HAP-1 (cell line): Measurements from ENCODE around the gene NUP98.

Source experiments
- DNase-seq, 2 experiments: peaks; one replicate each; pipeline ENCODE4 v3.0.0-alpha.2; 2016 to 2020; ENCODE audit warnings: low spot score in 2 of 2
- H3K27me3 ChIP-seq: fragments of 250-450 bp; sonication (Bioruptor Pico); 2 replicates; pipeline ENCODE4 v1.5.1; 2020; ENCODE audit warnings: low read depth, mild to moderate bottlenecking, moderate library complexity
- H3K36me3 ChIP-seq: fragments of 250-450 bp; sonication (Bioruptor Pico); replicated peaks from 2 replicates; pipeline ENCODE4 v1.5.1; 2020; ENCODE audit warnings: mild to moderate bottlenecking
- H3K4me1 ChIP-seq: fragments of 250-450 bp; sonication (Bioruptor Pico); 2 replicates; pipeline ENCODE4 v1.5.1; 2020; ENCODE audit warnings: mild to moderate bottlenecking
- H3K4me3 ChIP-seq: fragments of 250-450 bp; sonication (Bioruptor Pico); 2 replicates; pipeline ENCODE4 v1.5.1; 2020; ENCODE audit warnings: mild to moderate bottlenecking, moderate library complexity
- H3K9me3 ChIP-seq: fragments of 250-450 bp; sonication (Bioruptor Pico); 2 replicates; pipeline ENCODE4 v1.5.1; 2020; ENCODE audit warnings: mild to moderate bottlenecking, moderate library complexity
- in situ Hi-C: fragments of 300-500 bp; cut with MboI; formaldehyde crosslinking; loops from 3 replicates; pipeline ENCODE4 v1.14.3; 2020; ENCODE audit warnings: low sequenced_read_pairs, inconsistent platforms, mixed read lengths

NUP98 gene

DNA sequence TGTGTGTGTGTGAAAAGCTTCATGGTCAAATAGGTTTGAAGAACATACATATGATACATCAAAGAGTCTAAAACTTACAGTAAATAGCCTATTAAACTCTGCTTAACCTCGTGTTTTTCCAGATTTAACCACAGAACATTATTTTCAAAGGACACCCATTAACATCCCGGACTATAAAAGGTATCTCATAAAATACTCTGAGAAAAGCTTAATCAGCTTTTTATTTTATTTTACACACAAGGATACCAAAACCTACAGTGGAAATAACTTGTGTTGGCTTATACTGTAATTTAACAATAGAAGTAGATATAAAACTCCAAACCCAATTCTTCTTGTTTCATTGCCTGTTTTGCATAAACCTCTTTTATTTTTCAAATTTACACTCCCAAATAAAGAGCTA is 76.4 kb downstream of the NUP98 start:
- peaks cover 91% of the 10 kb centered on the region for H3K36me3 ChIP-seq
- in situ Hi-C loops, result no loop called here

DNA sequence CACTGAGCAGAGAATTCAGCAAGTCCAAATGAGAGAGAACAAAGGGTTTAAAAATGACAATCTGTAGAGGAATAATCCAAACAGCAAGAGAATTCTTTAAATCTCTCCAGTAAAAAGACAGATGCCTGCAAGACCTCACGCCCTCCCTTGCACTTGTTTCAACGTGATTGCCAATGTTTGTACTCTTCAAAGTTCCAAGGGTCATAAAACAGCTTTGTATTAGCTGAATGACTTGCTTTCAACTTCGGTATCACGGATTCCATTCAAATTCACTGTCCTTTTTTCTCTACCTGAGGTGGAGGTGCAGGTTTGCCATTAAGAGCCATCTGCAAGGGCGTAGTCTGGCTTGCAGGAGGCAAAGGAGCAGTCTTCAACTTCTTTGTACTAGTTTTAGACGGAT is 85.1 kb downstream of the NUP98 start:
- no peak for DNase-seq
- peaks cover 79% of the 10 kb centered on the region for H3K36me3 ChIP-seq
- no peak overlapping the region for H3K4me3 ChIP-seq
- no peaks in the 10 kb centered on the region for H3K27me3 ChIP-seq
- in situ Hi-C loops, result no loop called here
- H3K9me3 ChIP-seq, result no peaks in the 10 kb centered on the region
- no peaks in the 10 kb centered on the region for H3K4me1 ChIP-seq

More for the DNA sequence above, 76.4 kb downstream of the NUP98 start:
- Histone ChIP-seq H3K4me1 (no peaks in the 10 kb centered on the region), H3K9me3 (no peaks in the 10 kb centered on the region), H3K4me3 (no peak overlapping the region), H3K27me3 (no peaks in the 10 kb centered on the region)
- DNase-seq, result peak in 1 of 2 experiments; percentile 49

GRCh38 chr11:3710485-3711259 is 86.7 kb downstream of the NUP98 start:
- Histone ChIP-seq H3K36me3 (peaks cover 76% of the 10 kb centered on the region), H3K4me1 (no peaks in the 10 kb centered on the region), H3K27me3 (no peaks in the 10 kb centered on the region), H3K4me3 (no peak overlapping the region), H3K9me3 (no peaks in the 10 kb centered on the region)
- DNase-seq, result no peak
- in situ Hi-C loops, result no loop called here

DNA sequence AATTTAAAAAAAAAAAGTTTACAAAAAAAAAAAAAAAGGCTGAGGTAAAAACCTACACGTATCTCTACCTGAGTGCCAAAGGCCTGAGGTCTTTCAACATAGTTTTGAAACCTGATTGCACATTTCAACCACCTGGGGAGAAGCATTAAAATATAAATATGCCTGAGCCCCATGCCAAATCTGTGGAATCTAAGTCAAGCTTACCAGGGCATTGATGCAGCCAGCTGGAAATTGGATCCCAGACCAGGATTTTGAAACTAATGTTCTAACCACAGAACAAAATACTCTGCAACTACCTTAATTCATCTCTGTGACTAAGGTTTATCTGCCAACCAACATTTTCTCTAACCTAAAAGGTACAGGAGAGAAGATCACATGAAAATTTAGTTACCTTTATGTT is 87.4 kb downstream of the NUP98 start:
- DNase-seq, result no peak
- Histone ChIP-seq H3K9me3 (no peaks in the 10 kb centered on the region), H3K4me3 (no peak overlapping the region), H3K36me3 (peaks cover 79% of the 10 kb centered on the region), H3K27me3 (no peaks in the 10 kb centered on the region), H3K4me1 (no peaks in the 10 kb centered on the region)
- in situ Hi-C loops, result loop anchor here (10.0 kb wide), 1 partner anchor 55 kb away; no protein-coding TSS in a partner anchor

DNA sequence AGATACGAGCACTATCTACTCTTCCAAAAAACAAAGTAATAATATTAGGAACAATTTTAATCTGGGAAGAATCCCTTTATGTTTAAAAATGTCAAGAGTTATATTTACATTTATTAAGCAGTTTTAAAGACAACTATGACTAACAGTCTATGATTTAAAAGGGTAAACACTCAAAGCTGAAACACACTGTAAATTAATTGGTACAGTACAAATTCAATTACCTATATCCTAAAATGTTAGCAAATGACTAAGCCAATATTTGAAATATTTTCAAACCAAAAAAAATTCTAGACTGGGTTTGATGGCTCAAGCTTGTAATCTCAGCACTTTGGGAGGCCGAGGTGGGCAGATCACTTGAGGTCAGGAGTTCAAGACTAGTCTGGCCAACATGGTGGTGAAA is 90.2 kb downstream of the NUP98 start:
- in situ Hi-C loops, result loop anchor here (10.0 kb wide), 1 partner anchor 58 kb away; no protein-coding TSS in a partner anchor
- no peak for DNase-seq
- Histone ChIP-seq H3K4me3 (no peak overlapping the region), H3K27me3 (no peaks in the 10 kb centered on the region), H3K4me1 (no peaks in the 10 kb centered on the region), H3K9me3 (no peaks in the 10 kb centered on the region), H3K36me3 (peaks cover 79% of the 10 kb centered on the region)

DNA sequence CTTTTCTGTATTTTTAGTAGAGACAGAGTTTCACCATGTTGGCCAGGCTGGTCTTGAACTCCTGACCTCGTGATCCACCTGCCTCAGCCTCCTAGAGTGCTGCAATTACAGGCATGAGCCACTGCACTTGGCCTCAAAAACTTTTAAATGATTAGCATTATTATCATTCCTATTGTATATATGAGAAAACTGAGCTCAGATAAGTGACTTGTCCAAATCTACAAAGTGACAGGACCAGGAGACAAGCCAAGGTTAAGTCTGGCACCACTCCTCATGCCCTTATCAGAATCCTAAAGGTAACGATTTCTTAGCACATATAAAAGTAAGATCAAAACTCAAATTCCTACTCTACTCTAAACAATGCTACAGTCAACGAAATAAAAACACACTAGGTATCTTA is 94.0 kb downstream of the NUP98 start:
- H3K27me3 ChIP-seq, result no peaks in the 10 kb centered on the region
- H3K9me3 ChIP-seq, result no peaks in the 10 kb centered on the region
- H3K4me3 ChIP-seq, result no peak overlapping the region
- H3K36me3 ChIP-seq, result peaks cover 80% of the 10 kb centered on the region
- in situ Hi-C loops, result loop anchor here (10.0 kb wide), 1 partner anchor 61 kb away; no protein-coding TSS in a partner anchor
- DNase-seq, result no peak
- no peaks in the 10 kb centered on the region for H3K4me1 ChIP-seq

DNA sequence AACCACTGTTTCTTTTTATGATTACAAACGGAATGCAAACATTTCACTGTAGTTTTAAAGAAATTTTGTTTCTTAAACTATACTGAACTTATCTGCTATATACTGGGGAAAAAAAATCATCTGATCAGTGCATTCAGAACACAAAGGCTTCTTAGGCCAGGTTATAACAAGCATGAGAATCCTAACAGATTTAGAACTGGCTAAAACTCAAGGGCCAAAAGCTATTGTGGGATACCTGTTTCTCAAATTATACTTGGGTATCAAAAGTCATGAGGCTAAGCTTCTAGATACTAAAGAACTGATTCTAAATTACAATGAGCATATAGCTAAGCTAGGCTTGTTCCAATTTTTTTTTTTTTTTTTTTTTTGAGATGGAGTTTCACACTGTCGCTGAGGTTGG is 96.4 kb downstream of the NUP98 start:
- Histone ChIP-seq H3K4me1 (no peaks in the 10 kb centered on the region), H3K4me3 (no peak overlapping the region), H3K27me3 (no peaks in the 10 kb centered on the region), H3K9me3 (no peaks in the 10 kb centered on the region), H3K36me3 (peaks cover 85% of the 10 kb centered on the region)
- in situ Hi-C loops, result loop anchor here (10.0 kb wide), 1 partner anchor 64 kb away; no protein-coding TSS in a partner anchor
- DNase-seq, result no peak

- no peak for DNase-seq
- in situ Hi-C loops, result loop anchor here (10.0 kb wide), 1 partner anchor 64 kb away; no protein-coding TSS in a partner anchor
- Histone ChIP-seq H3K4me3 (no peak overlapping the region), H3K4me1 (no peaks in the 10 kb centered on the region), H3K36me3 (peaks cover 88% of the 10 kb centered on the region), H3K27me3 (no peaks in the 10 kb centered on the region), H3K9me3 (no peaks in the 10 kb centered on the region)
These were observed 96.9 kb downstream of the NUP98 start for GRCh38 chr11:3700410-3700809.

- no peaks in the 10 kb centered on the region for H3K9me3 ChIP-seq
- in situ Hi-C loops, result no loop called here
- peaks cover 8% of the 10 kb centered on the region; the same call in 1 of the 2 replicates for H3K4me1 ChIP-seq
- H3K4me3 ChIP-seq, result no peak overlapping the region
- H3K27me3 ChIP-seq, result no peaks in the 10 kb centered on the region
- peaks cover 81% of the 10 kb centered on the region for H3K36me3 ChIP-seq
- DNase-seq, result no peak
These were observed 110.6 kb downstream of the NUP98 start for GRCh38 chr11:3686751-3687150.

DNA sequence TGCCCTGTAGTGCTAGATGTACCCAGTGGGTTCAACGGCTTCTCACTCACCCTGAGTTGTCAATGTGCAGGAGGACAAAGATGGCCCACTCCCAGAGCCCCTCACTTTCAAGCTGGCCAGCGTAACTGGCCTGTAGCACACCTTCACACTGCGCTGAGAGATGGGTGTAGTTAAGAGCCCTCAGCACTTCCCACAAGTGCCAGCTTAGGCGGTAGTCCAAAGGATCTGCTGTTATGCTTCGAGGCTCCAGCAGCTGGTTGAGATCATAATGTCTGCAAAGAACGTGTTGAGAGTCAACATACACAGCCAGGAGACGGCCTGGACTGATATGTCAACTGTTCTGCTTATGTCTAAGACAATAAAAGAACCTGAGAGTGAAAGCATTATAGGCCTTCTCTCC is 111.4 kb downstream of the NUP98 start:
- peaks cover 8% of the 10 kb centered on the region; the same call in 1 of the 2 replicates for H3K4me1 ChIP-seq
- no peaks in the 10 kb centered on the region for H3K9me3 ChIP-seq
- peaks cover 81% of the 10 kb centered on the region for H3K36me3 ChIP-seq
- in situ Hi-C loops, result no loop called here
- DNase-seq, result no peak
- no peak overlapping the region for H3K4me3 ChIP-seq
- H3K27me3 ChIP-seq, result no peaks in the 10 kb centered on the region

- peaks cover 76% of the 10 kb centered on the region for H3K36me3 ChIP-seq
- in situ Hi-C loops, result no loop called here
These were observed 112.6 kb downstream of the NUP98 start for GRCh38 chr11:3684819-3685172.

DNA sequence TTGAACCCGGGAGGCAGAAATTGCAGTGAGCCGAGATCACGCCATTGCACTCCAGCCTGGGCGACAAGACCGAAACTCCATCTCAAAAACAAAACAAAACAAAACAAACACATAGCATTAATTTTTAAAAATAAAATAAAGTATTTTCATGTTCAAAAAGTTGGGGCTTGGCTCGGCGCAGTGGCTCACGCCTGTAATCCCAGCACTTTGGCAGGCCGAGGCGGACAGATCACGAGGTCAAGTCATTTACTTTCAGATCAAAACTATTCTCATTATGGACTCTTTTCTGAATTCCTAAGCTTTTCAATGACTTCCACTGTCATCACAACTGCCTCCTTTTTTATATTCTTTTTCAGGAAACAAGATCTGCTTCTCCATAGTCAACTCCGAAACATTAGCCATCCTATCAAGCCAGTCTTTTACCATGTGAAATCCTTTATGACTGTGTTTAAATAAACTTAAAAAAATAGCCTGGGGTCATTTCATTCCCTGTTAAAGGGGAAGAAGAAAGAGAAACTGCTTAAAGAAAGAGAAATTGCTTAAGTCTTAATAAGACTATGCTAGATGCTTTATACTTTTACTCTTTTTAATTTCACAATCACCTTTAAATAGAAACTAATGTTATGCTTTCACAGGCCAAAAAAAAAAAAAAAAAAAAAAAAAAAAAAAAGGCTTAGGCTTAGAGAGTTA is 113.1 kb downstream of the NUP98 start:
- in situ Hi-C loops, result no loop called here
- Histone ChIP-seq H3K27me3 (no peaks in the 10 kb centered on the region), H3K36me3 (peaks cover 82% of the 10 kb centered on the region), H3K9me3 (no peaks in the 10 kb centered on the region), H3K4me3 (no peak overlapping the region), H3K4me1 (peaks cover 8% of the 10 kb centered on the region; the same call in 1 of the 2 replicates)
- DNase-seq, result peak in 1 of 2 experiments; percentile 28

More at GRCh38 chr11:3684819-3685172, 112.6 kb downstream of the NUP98 start:
- no peaks in the 10 kb centered on the region for H3K9me3 ChIP-seq
- peaks cover 8% of the 10 kb centered on the region; the same call in 1 of the 2 replicates for H3K4me1 ChIP-seq
- DNase-seq, result no peak
- no peaks in the 10 kb centered on the region for H3K27me3 ChIP-seq
- H3K4me3 ChIP-seq, result no peak overlapping the region

- Histone ChIP-seq H3K4me3 (no peak overlapping the region), H3K4me1 (peaks cover 8% of the 10 kb centered on the region; the same call in 1 of the 2 replicates), H3K36me3 (peaks cover 90% of the 10 kb centered on the region), H3K27me3 (no peaks in the 10 kb centered on the region), H3K9me3 (no peaks in the 10 kb centered on the region)
- in situ Hi-C loops, result no loop called here
- DNase-seq, result no peak
These were observed 114.3 kb downstream of the NUP98 start for GRCh38 chr11:3683039-3683438.

DNA sequence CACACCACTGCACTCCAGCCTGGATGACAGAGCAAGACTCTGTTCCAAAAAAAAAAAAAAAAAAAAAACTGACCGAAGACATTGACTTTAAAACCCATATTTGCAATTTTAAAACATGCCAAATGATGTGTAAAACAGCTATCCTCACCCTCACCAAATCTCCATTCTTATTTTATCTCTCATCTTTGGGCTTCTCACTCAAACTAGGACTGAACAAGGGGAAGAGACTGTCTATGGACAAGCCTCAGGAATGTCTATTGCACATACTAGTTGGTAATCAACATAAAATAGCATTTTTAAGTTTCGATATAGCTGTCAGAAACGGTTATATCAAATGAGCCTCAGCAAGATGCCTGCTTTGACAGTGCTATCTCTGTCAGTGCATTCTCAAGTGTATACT is 118.3 kb downstream of the NUP98 start:
- no peak overlapping the region for H3K4me3 ChIP-seq
- H3K4me1 ChIP-seq, result no peaks in the 10 kb centered on the region; the same call in 1 of the 2 replicates
- in situ Hi-C loops, result no loop called here
- no peaks in the 10 kb centered on the region for H3K27me3 ChIP-seq
- peaks cover 89% of the 10 kb centered on the region for H3K36me3 ChIP-seq
- DNase-seq, result no peak
- H3K9me3 ChIP-seq, result no peaks in the 10 kb centered on the region
